Suprapubic skin (tissue), 4 donors: Measurements from ENCODE around the gene GRM1.

Source experiments
- CTCF ChIP-seq, 2 donors: fragments of 200-600 bp in 1 of 2; fragments of 450-650 bp in 1 of 2; sonication (generic) in 1 of 2; IDR thresholded peaks; one replicate each; pipeline ENCODE4 v1.5.1; 2016 to 2019; ENCODE audit warnings: antibody characterized with exemption in 2 of 2, mild to moderate bottlenecking in 1 of 2, moderate library complexity in 1 of 2
- EP300 ChIP-seq: sonication (generic); formaldehyde crosslinking; IDR thresholded peaks from one replicate; pipeline ENCODE4 v1.6.1; 2017; ENCODE audit warnings: antibody characterized with exemption
- POLR2A ChIP-seq, 2 donors: fragments of 450-650 bp; IDR thresholded peaks; one replicate each; pipeline ENCODE4 v1.6.1; 2017; ENCODE audit warnings: antibody characterized with exemption in 2 of 2, mild to moderate bottlenecking in 2 of 2, moderate library complexity in 2 of 2
- POLR2AphosphoS5 ChIP-seq, 3 donors: sonication (generic); formaldehyde crosslinking; IDR thresholded peaks; one replicate each; pipeline ENCODE4 v1.6.1; 2017; ENCODE audit warnings: antibody characterized with exemption in 3 of 3

- TF ChIP-seq CTCF (IDR thresholded peaks at IDR 0.05) (no peak), POLR2A (IDR thresholded peaks at IDR 0.05) (no peak), POLR2AphosphoS5 (IDR thresholded peaks at IDR 0.05) (no peak), EP300 (no peak)
Measured at GRCh38 chr6:146106532-146106931, 77.7 kb downstream of the GRM1 start.
